ENCODE data around the gene HOXA11. TPM values are rescaled to one million over a fixed set of nuclear protein-coding genes. Genes with fewer than 3 reads are reported as not detected.

HOXA11 gene
- total RNA-seq, 1 donor from 2014 or later = not detected

GRCh38 chr7:27157702-27158431, 27.2 kb downstream of the HOXA11 start:
- TF ChIP-seq, protein P1, sequence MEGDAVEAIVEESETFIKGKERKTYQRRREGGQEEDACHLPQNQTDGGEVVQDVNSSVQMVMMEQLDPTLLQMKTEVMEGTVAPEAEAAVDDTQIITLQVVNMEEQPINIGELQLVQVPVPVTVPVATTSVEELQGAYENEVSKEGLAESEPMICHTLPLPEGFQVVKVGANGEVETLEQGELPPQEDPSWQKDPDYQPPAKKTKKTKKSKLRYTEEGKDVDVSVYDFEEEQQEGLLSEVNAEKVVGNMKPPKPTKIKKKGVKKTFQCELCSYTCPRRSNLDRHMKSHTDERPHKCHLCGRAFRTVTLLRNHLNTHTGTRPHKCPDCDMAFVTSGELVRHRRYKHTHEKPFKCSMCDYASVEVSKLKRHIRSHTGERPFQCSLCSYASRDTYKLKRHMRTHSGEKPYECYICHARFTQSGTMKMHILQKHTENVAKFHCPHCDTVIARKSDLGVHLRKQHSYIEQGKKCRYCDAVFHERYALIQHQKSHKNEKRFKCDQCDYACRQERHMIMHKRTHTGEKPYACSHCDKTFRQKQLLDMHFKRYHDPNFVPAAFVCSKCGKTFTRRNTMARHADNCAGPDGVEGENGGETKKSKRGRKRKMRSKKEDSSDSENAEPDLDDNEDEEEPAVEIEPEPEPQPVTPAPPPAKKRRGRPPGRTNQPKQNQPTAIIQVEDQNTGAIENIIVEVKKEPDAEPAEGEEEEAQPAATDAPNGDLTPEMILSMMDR (IDR thresholded peaks at IDR 0.05; ENCODE audit: borderline replicate concordance) = no peak
- no peaks in the 10 kb centered on the region for H3K9me3 ChIP-seq (replicated peaks)
- DNase-seq = no peak
- intact Hi-C loops (cut with micrococcal nuclease) = no loop called here
- peaks cover 39% of the 10 kb centered on the region for H3K4me1 ChIP-seq
- no peak overlapping the region for H3K27ac ChIP-seq (replicated peaks)
- peaks cover 100% of the 10 kb centered on the region for H3K27me3 ChIP-seq (ENCODE audit: low read depth)
- H3K4me3 ChIP-seq = no peak overlapping the region
- no peaks in the 10 kb centered on the region for H3K36me3 ChIP-seq

DNA sequence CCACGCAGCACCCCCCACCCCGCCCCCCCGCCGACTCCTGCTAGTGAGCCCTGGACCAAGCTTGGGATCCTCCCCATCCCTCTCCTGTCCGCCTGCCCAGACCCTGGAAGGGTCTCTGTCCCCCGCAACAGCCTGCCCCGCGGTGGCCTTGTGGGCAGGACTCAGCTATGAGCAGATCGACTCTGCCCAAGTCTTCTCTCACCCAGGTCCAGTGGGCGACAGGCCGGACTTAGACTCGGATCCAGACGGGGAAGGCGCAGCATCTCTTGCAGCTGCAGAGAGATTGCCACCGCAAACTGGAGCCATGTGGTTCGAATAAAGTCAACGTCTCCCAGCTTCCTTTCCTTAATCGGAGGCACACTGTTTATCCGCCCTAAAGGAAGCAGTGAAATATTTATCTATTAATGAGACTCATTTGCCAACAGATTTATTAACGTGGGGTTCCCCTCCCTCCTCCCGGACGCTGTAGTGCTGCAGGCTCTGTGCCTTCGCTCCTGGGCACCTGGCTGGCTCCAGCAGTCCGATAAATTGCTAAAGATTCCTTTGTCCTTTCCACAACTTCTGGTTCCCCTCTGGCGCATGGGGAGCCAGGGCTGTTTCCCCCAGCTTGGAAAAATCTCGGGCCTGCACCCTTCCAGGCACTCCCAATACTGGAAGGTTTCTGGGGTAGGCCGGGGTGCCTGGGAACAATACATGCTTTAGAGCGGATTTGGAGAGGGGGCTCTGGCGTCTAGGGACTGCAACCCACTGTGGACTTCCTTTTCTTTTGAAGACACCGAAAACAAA, 27.9 kb downstream of the HOXA11 start:
- no peaks in the 10 kb centered on the region for H3K36me3 ChIP-seq
- H3K4me3 ChIP-seq = peak overlapping the region; percentile 52
- TF ChIP-seq, protein P1 (IDR thresholded peaks at IDR 0.05; ENCODE audit: borderline replicate concordance) = no peak
- intact Hi-C loops (cut with micrococcal nuclease) = no loop called here
- H3K9me3 ChIP-seq (replicated peaks) = no peaks in the 10 kb centered on the region
- no peak overlapping the region for H3K27ac ChIP-seq (replicated peaks)
- DNase-seq = no peak
- peaks cover 100% of the 10 kb centered on the region for H3K27me3 ChIP-seq (ENCODE audit: low read depth)
- H3K4me1 ChIP-seq = peaks cover 46% of the 10 kb centered on the region

DNA sequence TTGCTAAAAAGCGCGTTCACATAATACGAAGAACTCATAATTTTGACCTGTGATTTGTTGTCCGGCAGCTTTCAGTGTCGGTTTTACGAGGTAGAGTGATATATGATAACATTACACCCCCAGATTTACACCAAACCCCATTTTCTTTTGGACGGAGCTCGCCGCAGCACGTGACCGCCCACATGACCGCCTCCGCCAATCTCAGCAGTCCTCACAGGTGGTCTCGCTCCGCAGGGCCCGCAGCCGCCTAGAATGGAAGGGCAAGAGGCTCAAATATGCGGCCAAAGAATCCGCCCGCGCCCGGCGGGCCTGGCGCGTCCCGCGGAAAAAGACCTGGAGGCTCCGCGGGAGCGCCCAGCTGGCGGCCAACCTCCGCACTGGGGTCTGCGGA, 28.5 kb downstream of the HOXA11 start, which contains the start of gene HOXA7:
HOXA7 (minus strand) TSS at position 168 of the 391 bp plus-strand sequence; CDS start at position 38, 130 bp downstream.
- peaks cover 100% of the 10 kb centered on the region for H3K27me3 ChIP-seq (ENCODE audit: low read depth)
- no peaks in the 10 kb centered on the region for H3K36me3 ChIP-seq
- intact Hi-C loops (cut with micrococcal nuclease) = no loop called here
- TF ChIP-seq, protein P1 (IDR thresholded peaks at IDR 0.05; ENCODE audit: borderline replicate concordance) = no peak
- H3K9me3 ChIP-seq (replicated peaks) = no peaks in the 10 kb centered on the region
- H3K4me3 ChIP-seq = peak within 1 kb of the TSS; percentile 52
- H3K4me1 ChIP-seq = peaks cover 48% of the 10 kb centered on the region
- H3K27ac ChIP-seq (replicated peaks) = peak within 1 kb of the TSS; percentile 16
- no peak for DNase-seq

DNA sequence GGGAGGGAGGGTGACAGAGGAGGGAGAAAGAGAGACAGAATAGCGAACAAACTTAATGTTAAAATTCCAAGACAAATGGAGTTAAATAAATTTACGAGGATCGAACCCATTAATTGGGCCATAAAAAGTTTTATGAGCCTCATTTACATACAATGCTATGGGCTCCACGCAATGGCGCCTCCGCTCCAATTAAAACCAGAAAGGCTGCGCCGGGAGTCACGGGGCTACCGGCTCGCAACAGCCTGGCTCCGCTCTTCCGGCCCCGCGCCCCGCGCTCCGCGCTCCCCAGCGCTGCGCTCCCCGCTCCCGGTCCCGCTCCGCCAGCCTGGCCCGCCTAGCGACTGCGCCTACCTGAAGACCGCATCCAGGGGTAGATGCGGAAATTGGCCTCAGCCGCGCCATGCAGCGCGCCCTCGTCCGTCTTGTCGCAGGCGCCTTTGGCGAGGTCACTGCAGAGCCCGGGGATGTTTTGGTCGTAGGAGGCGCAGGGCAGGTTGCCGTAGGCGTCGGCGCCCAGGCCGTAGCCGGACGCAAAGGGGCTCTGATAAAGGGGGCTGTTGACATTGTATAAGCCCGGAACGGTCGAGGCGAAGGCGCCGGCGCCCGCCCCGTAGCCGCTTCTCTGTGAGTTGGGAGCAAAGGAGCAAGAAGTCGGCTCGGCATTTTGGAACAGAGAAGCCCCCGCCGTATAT, 29.1 kb downstream of the HOXA11 start:
- intact Hi-C loops (cut with micrococcal nuclease) = no loop called here
- TF ChIP-seq, protein P1 (IDR thresholded peaks at IDR 0.05; ENCODE audit: borderline replicate concordance) = no peak
- Histone ChIP-seq H3K4me3 (peak overlapping the region; percentile 52), H3K27me3 (ENCODE audit: low read depth) (peaks cover 100% of the 10 kb centered on the region), H3K27ac (replicated peaks) (peak overlapping the region; percentile 16), H3K36me3 (no peaks in the 10 kb centered on the region), H3K4me1 (peaks cover 48% of the 10 kb centered on the region), H3K9me3 (replicated peaks) (no peaks in the 10 kb centered on the region)
- no peak for DNase-seq

Data from left ventricle myocardium inferior (tissue), 1 donor.